Measurements from ENCODE around the gene SNAP91. TPM values are rescaled to one million over a fixed set of nuclear protein-coding genes. Genes with fewer than 3 reads are reported as not detected.
A peak's percentile ranks its signal among the peaks of the same experiment; 100 is the strongest.
"Not testable (repeated sequence)": the region's sequence is repeated elsewhere in the genome, so short reads cannot be mapped to it uniquely, and the experiment has no call there.

The SNAP91 gene
- total RNA-seq: 0.64 TPM

GRCh38 chr6:83708970-83709747 lies at the start of gene SNAP91:
Gene SNAP91, minus strand, starts transcription at chr6:83709101. Its CDS starts 1,174 bp downstream, at chr6:83707927.
- peak in 1 of 2 donors; percentile 65 for DNase-seq (ENCODE audit: low spot score in 2 of 2)
- TF ChIP-seq CTCF (IDR thresholded peaks at IDR 0.05): no peak

GRCh38 chr6:83758533-83758932 lies 49.6 kb upstream of the SNAP91 start:
- Histone ChIP-seq H3K36me3 (no peaks in the 10 kb centered on the region), H3K27ac (no peak overlapping the region), H3K27me3 (no peaks in the 10 kb centered on the region), H3K4me3 (no peak overlapping the region), H3K9me3 (peaks cover 5 to 14% of the 10 kb centered on the region in 2 donors), H3K4me1 (no peaks in the 10 kb centered on the region)
- DNase-seq (ENCODE audit: low spot score in 2 of 2): no peak
- intact Hi-C loops (cut with DNase I): no loop called here
- TF ChIP-seq CTCF (IDR thresholded peaks at IDR 0.05): no peak

More at GRCh38 chr6:83708970-83709747, at the start of gene SNAP91:
- Histone ChIP-seq H3K4me3 (peak within 1 kb of the TSS; percentile 63 to 86), H3K36me3 (no peaks in the 10 kb centered on the region), H3K27me3 (no peaks in the 10 kb centered on the region), H3K4me1 (no peaks in the 10 kb centered on the region), H3K27ac (peak within 1 kb of the TSS in 1 of 2 donors; percentile 17), H3K9me3 (peaks cover 3 to 12% of the 10 kb centered on the region in 2 donors)
- intact Hi-C loops (cut with DNase I): no loop called here

- Histone ChIP-seq H3K4me1 (no peaks in the 10 kb centered on the region), H3K27ac (no peak overlapping the region), H3K27me3 (no peaks in the 10 kb centered on the region), H3K36me3 (no peaks in the 10 kb centered on the region), H3K9me3 (peaks cover 5 to 18% of the 10 kb centered on the region in 2 donors), H3K4me3 (no peak overlapping the region)
- no peak for TF ChIP-seq CTCF (IDR thresholded peaks at IDR 0.05)
- no peak for DNase-seq (ENCODE audit: low spot score in 2 of 2)
- intact Hi-C loops (cut with DNase I): no loop called here
Observed at GRCh38 chr6:83757021-83757420, 48.1 kb upstream of the SNAP91 start.

- Histone ChIP-seq H3K4me3 (no peak overlapping the region), H3K4me1 (no peaks in the 10 kb centered on the region), H3K27ac (no peak overlapping the region), H3K27me3 (no peaks in the 10 kb centered on the region), H3K36me3 (no peaks in the 10 kb centered on the region), H3K9me3 (peaks cover 5 to 18% of the 10 kb centered on the region in 2 donors)
- TF ChIP-seq CTCF (IDR thresholded peaks at IDR 0.05): no peak
- no peak for DNase-seq (ENCODE audit: low spot score in 2 of 2)
- intact Hi-C loops (cut with DNase I): no loop called here
Observed at GRCh38 chr6:83756565-83756964, 47.7 kb upstream of the SNAP91 start.

GRCh38 chr6:83752375-83752774 lies 43.5 kb upstream of the SNAP91 start:
- H3K27me3 ChIP-seq; intact Hi-C loops (cut with DNase I); DNase-seq (ENCODE audit: low spot score in 2 of 2); H3K9me3 ChIP-seq; H3K27ac ChIP-seq; H3K4me3 ChIP-seq; H3K4me1 ChIP-seq; H3K36me3 ChIP-seq: not testable (repeated sequence)

GRCh38 chr6:83741089-83741488 lies 32.2 kb upstream of the SNAP91 start:
- DNase-seq (ENCODE audit: low spot score in 2 of 2): no peak
- Histone ChIP-seq H3K36me3 (no peaks in the 10 kb centered on the region), H3K27me3 (no peaks in the 10 kb centered on the region), H3K9me3 (no peaks in the 10 kb centered on the region), H3K4me1 (no peaks in the 10 kb centered on the region), H3K4me3 (no peak overlapping the region), H3K27ac (no peak overlapping the region)
- intact Hi-C loops (cut with DNase I): no loop called here
- TF ChIP-seq CTCF (IDR thresholded peaks at IDR 0.05): no peak
